ENCODE data around the gene GGA2. TPM values are rescaled to one million over a fixed set of nuclear protein-coding genes. Genes with fewer than 3 reads are reported as not detected.

The GGA2 gene
- total RNA-seq, 6 experiments from 2014 or later = 28.1 to 38.0 (median 35.7) TPM

DNA sequence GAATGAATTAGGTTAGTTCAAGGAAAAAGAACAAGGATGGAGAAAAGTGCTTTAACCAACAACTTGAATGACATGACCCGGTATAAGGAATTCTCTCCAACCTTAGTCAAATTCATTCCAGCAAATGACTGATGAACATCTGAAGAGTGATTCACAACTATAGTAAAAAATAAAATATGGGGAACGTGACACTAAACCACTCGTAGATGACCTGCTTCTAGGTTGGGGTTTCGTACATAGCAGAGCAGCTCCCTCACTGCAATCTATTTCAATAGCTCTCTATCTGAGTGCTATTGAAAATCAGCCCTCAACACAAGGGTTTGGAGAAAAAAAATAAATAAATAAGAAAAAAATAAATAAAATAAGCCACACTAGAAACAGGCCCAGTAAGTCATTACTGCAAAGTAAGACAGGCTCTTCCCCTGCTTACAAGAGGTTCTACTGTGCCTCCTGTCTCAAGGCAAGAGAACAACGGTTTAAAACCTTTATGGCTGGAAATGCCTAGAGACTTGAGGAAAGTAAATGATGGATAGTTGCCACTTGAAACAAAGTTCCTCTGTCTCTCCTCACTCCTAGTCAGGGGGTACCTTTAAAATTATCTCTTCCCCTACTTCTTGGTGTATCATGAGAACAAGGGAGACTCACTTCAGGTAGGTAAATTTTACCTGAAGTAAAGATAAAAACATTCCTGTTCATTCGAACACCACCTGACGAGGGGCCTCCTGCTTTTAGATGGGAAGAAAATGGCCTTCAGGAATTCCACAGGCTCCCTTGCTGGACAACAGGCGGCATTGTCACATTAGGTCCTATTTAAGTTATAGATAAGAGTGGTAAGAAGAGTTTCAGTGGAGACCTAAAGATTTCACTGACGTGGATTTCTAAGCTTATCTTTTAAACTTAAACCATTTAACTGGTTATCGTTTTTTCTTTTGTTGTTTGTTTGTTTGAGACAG lies 77.8 kb downstream of the GGA2 start:
- peak; percentile 58 for TF ChIP-seq CTCF (IDR thresholded peaks at IDR 0.05)
- no peaks in the 10 kb centered on the region for H3K9me3 Mint-ChIP-seq
- H3K4me3 Mint-ChIP-seq = no peak overlapping the region
- no peaks in the 10 kb centered on the region for H3K27me3 Mint-ChIP-seq (ENCODE audit: insufficient read depth)
- no peak overlapping the region for H3K27ac Mint-ChIP-seq
- peaks cover 8% of the 10 kb centered on the region for H3K36me3 Mint-ChIP-seq (ENCODE audit: low read depth)
- DNase-seq = no peak
- no peaks in the 10 kb centered on the region for H3K4me1 Mint-ChIP-seq (ENCODE audit: low read depth)

DNA sequence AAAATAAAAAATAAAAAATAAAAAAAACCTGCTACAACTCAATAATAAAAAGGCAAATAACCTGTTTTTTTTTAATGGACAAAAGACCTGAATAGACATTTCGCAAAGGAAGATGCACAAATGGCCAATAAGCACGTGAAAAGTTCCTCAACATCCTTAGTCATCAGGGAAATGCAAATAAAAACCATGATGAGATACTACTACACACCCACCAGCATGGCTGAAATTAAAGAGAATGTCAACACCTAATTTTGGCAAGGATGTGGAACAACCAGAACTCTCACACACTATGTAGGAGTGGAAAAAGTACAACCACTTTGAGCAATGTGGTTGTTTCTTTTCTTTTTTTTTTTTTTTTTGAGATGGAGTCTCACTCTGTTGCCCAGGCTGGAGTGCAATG lies 81.9 kb downstream of the GGA2 start:
- Mint-ChIP-seq H3K4me1 (ENCODE audit: low read depth) (peaks cover 14% of the 10 kb centered on the region), H3K36me3 (ENCODE audit: low read depth) (peaks cover 11% of the 10 kb centered on the region), H3K27me3 (ENCODE audit: insufficient read depth) (no peaks in the 10 kb centered on the region; the same call in 1 of the 2 replicates), H3K9me3 (no peaks in the 10 kb centered on the region), H3K27ac (no peak overlapping the region), H3K4me3 (no peak overlapping the region)
- TF ChIP-seq CTCF (IDR thresholded peaks at IDR 0.05) = no peak
- DNase-seq = no peak

GRCh38 chr16:23424292-23424958 lies 85.9 kb downstream of the GGA2 start:
- no peak for DNase-seq

DNA sequence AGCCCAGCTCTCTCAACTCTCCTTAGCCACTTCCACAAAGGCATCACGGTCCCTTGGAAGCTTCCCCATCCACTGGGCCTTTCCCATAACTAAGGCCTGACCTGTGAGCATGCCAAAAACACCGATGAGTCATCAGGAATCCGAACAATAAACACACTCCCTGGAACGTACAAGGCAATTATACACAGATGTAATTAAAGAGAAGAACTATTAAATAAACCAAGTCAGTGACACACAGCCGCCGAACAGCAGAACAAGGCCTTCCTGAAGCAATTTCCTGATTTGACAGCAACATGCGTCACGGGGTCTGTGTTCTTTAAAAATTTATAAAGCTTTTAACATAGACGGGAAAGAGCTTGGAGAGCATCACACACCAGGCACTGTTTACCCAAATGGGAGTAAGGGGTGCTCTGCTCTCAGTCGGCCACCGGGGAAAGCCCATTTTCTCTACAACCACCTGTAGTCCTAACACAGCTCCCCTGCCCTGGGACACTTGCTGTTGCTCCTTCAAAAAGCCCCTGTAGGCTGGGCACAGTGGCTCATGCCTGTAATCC lies 86.7 kb downstream of the GGA2 start:
- H3K4me1 Mint-ChIP-seq (ENCODE audit: low read depth) = peaks cover 30% of the 10 kb centered on the region
- H3K36me3 Mint-ChIP-seq (ENCODE audit: low read depth) = peaks cover 15% of the 10 kb centered on the region
- no peaks in the 10 kb centered on the region; the same call in 1 of the 2 replicates for H3K27me3 Mint-ChIP-seq (ENCODE audit: insufficient read depth)
- peak; percentile 95 for DNase-seq
- no peak for TF ChIP-seq CTCF (IDR thresholded peaks at IDR 0.05)
- peak overlapping the region; percentile 94 for H3K27ac Mint-ChIP-seq
- no peaks in the 10 kb centered on the region for H3K9me3 Mint-ChIP-seq
- peak overlapping the region; percentile 51 for H3K4me3 Mint-ChIP-seq

More at GRCh38 chr16:23424292-23424958, 85.9 kb downstream of the GGA2 start:
- Mint-ChIP-seq H3K9me3 (no peaks in the 10 kb centered on the region), H3K27me3 (ENCODE audit: insufficient read depth) (no peaks in the 10 kb centered on the region; the same call in 1 of the 2 replicates), H3K36me3 (ENCODE audit: low read depth) (peaks cover 15% of the 10 kb centered on the region), H3K27ac (peak overlapping the region; percentile 94), H3K4me1 (ENCODE audit: low read depth) (peaks cover 30% of the 10 kb centered on the region), H3K4me3 (peak overlapping the region; percentile 9; the same call in 1 of the 2 replicates)
- no peak for TF ChIP-seq CTCF (IDR thresholded peaks at IDR 0.05)

GRCh38 chr16:23420011-23420410 lies 90.3 kb downstream of the GGA2 start:
- H3K9me3 Mint-ChIP-seq = no peaks in the 10 kb centered on the region
- H3K4me3 Mint-ChIP-seq = no peak overlapping the region; the same call in 1 of the 2 replicates
- peak; percentile 30 for DNase-seq
- H3K4me1 Mint-ChIP-seq (ENCODE audit: low read depth) = peaks cover 30% of the 10 kb centered on the region
- H3K27me3 Mint-ChIP-seq (ENCODE audit: insufficient read depth) = no peaks in the 10 kb centered on the region; the same call in 1 of the 2 replicates
- H3K36me3 Mint-ChIP-seq (ENCODE audit: low read depth) = peaks cover 24% of the 10 kb centered on the region
- H3K27ac Mint-ChIP-seq = peak overlapping the region; percentile 68
- no peak for TF ChIP-seq CTCF (IDR thresholded peaks at IDR 0.05)

Measured in HFFc6 (cell line).